Measurements from ENCODE around the gene PHF21A. TPM values are rescaled to one million over a fixed set of nuclear protein-coding genes. Genes with fewer than 3 reads are reported as not detected.
A peak's percentile ranks its signal among the peaks of the same experiment; 100 is the strongest.

PHF21A gene
- total and polyA plus RNA-seq, 7 experiments from 2014 or later: 7.2 to 88.5 (median 54.5) TPM

DNA sequence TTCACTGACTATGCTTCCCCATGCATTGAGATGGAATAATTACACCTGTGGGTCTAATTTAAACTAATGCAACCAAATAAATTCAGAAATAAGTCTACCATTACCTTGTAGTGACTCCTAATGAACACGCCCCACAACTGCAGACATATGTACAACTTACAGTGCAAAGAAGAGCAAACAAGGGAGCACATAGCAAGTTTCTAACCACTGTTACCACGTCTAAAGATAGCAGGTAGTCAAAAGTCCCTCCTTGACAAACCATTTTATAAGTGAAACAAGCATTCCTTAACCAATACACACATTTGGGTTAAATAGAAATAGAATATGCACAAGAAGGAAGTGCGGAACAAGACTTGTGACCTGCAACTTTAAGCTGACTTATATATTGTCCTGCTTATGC lies 20.6 kb downstream of the PHF21A start:
- no peaks in the 10 kb centered on the region for H3K27me3 ChIP-seq (ENCODE audit: control insufficient read depth in 2 of 2, insufficient read depth in 2 of 2, low read length in 2 of 2)
- Mint-ChIP-seq H3K27me3 (no peaks in the 10 kb centered on the region), H3K36me3 (peaks cover 0 to 17% (median 9%) of the 10 kb centered on the region in 5 donors), H3K27ac (peak overlapping the region; percentile 28 to 86 (median 66)), H3K9me3 (peaks cover 0 to 2% (median 0%) of the 10 kb centered on the region in 11 donors), H3K4me1 (peaks cover 45 to 85% (median 70%) of the 10 kb centered on the region in 7 donors), H3K4me3 (peak overlapping the region in 9 of 10 donors; percentile 64 to 81 (median 78))
- H3K27ac ChIP-seq (ENCODE audit: low read depth, low read length): peak overlapping the region; percentile 61
- intact Hi-C loops (cut with micrococcal nuclease): loop anchor here (1.0 to 2.0 kb wide), 3 partner anchors 13 to 21 kb away; partner anchors contain the start of gene PHF21A (in 1 of the 2)
- no peaks in the 10 kb centered on the region for H3K9me3 ChIP-seq (ENCODE audit: control insufficient read depth in 2 of 3, low read length in 3 of 3)
- ChIA-PET POLR2A (no interaction called here), CTCF (no interaction called here)
- H3K4me3 ChIP-seq (ENCODE audit: low read length): peak overlapping the region; percentile 19
- DNase-seq (no peak), ATAC-seq (peak; percentile 59)
- H3K36me3 ChIP-seq (ENCODE audit: control insufficient read depth in 2 of 3, insufficient read depth in 3 of 3, low read length in 3 of 3): no peaks in the 10 kb centered on the region
- peaks cover 4 to 12% of the 10 kb centered on the region in 2 donors for H3K4me1 ChIP-seq (ENCODE audit: control insufficient read depth in 2 of 2, insufficient read depth in 2 of 2, low read length in 2 of 2)

DNA sequence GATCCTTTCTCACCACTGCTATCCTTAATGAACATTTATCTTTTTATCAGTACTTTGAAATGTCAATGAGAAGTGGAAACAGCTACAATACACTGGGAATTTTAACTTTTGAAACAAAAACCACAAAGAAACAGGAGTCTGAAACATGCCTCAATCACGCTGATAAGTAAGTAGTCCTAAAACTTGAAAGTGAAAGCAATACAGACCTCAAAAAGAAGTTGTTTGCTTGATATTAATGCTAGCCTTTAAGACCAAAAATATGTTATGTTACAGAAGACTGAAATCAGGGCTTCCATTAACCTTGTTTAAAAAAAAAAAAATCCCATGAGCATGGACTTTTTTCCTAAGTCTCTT lies 21.3 kb downstream of the PHF21A start:
- peak overlapping the region; percentile 34 to 88 (median 84) for H3K27ac Mint-ChIP-seq
- peaks cover 39 to 78% (median 63%) of the 10 kb centered on the region in 7 donors for H3K4me1 Mint-ChIP-seq
- H3K27me3 Mint-ChIP-seq: no peaks in the 10 kb centered on the region
- Histone ChIP-seq H3K4me3 (ENCODE audit: low read length) (peak overlapping the region; percentile 39), H3K27me3 (ENCODE audit: control insufficient read depth in 2 of 2, insufficient read depth in 2 of 2, low read length in 2 of 2) (no peaks in the 10 kb centered on the region), H3K36me3 (ENCODE audit: control insufficient read depth in 2 of 3, insufficient read depth in 3 of 3, low read length in 3 of 3) (no peaks in the 10 kb centered on the region), H3K9me3 (ENCODE audit: control insufficient read depth in 2 of 3, low read length in 3 of 3) (no peaks in the 10 kb centered on the region), H3K27ac (ENCODE audit: low read depth, low read length) (peak overlapping the region; percentile 61), H3K4me1 (ENCODE audit: control insufficient read depth in 2 of 2, insufficient read depth in 2 of 2, low read length in 2 of 2) (peaks cover 4 to 12% of the 10 kb centered on the region in 2 donors)
- ChIA-PET POLR2A (interaction anchor here (0.7 to 0.9 kb wide), 2 partner anchors 14 to 20 kb away, joined by 3 read pairs; no protein-coding TSS in a partner anchor), CTCF (interaction anchor here (0.7 kb wide), 1 partner anchor 122 kb away, joined by 3 read pairs; no protein-coding TSS in a partner anchor)
- H3K9me3 Mint-ChIP-seq: peaks cover 0 to 2% (median 0%) of the 10 kb centered on the region in 11 donors
- H3K36me3 Mint-ChIP-seq: peaks cover 0 to 17% (median 9%) of the 10 kb centered on the region in 5 donors
- peak overlapping the region; percentile 60 to 81 (median 68) for H3K4me3 Mint-ChIP-seq
- intact Hi-C loops (cut with micrococcal nuclease): loop anchor here (1.0 to 2.0 kb wide), 3 partner anchors 13 to 21 kb away; partner anchors contain the start of gene PHF21A (in 1 of the 2)
- DNase-seq (peak in 1 of 9 donors; percentile 10), ATAC-seq (no peak)

DNA sequence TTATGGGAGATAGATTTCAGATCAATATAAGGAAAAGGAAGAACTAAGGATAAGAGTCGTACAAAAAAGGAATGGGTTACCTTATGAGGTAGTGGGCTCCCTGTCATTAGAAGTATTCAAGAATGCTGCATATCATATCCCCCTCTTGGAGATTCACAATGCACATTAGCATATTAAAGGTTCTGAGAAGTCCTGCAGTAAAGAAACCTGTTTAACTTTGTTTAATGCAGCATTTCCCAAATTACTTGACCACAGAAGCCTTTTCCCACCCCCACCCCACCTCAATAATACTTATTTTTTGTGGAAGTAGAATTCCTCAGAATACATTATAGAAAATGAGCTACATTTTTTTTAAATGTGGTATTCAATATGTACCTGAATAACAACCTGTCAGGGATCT lies 30.9 kb downstream of the PHF21A start:
- peaks cover 0 to 12% (median 0%) of the 10 kb centered on the region in 7 donors for H3K4me1 Mint-ChIP-seq
- Histone ChIP-seq H3K27me3 (ENCODE audit: control insufficient read depth in 2 of 2, insufficient read depth in 2 of 2, low read length in 2 of 2) (no peaks in the 10 kb centered on the region), H3K4me1 (ENCODE audit: control insufficient read depth in 2 of 2, insufficient read depth in 2 of 2, low read length in 2 of 2) (no peaks in the 10 kb centered on the region), H3K9me3 (ENCODE audit: control insufficient read depth in 2 of 3, low read length in 3 of 3) (no peaks in the 10 kb centered on the region), H3K27ac (ENCODE audit: low read depth, low read length) (no peak overlapping the region), H3K4me3 (ENCODE audit: low read length) (no peak overlapping the region), H3K36me3 (ENCODE audit: control insufficient read depth in 2 of 3, insufficient read depth in 3 of 3, low read length in 3 of 3) (no peaks in the 10 kb centered on the region)
- ATAC-seq (no peak), DNase-seq (no peak)
- intact Hi-C loops (cut with micrococcal nuclease): no loop called here
- H3K9me3 Mint-ChIP-seq: no peaks in the 10 kb centered on the region
- ChIA-PET POLR2A (no interaction called here), CTCF (no interaction called here)
- H3K27me3 Mint-ChIP-seq: no peaks in the 10 kb centered on the region
- peaks cover 4 to 25% (median 19%) of the 10 kb centered on the region in 5 donors for H3K36me3 Mint-ChIP-seq
- no peak overlapping the region for H3K4me3 Mint-ChIP-seq
- H3K27ac Mint-ChIP-seq: no peak overlapping the region

DNA sequence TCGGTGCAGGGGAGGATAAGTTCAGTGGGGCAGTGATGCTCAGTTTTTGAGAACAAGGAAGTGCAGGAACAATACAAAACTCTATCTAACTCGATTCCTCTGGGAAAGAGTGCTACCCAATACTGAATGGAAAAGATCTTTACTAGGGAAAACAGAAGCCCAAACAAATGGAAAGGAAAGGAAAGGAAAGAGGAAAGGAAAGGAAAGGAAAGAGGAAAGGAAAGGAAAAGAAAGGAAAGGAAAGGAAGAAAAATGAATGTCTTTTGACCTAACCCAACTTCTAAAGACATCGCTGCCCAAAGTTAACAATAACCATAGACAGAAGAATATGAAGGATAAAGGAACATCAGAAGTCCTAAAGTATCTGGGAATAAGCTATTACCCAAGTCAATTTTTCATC lies 41.6 kb downstream of the PHF21A start:
- POLR2A ChIA-PET: no interaction called here
- Histone ChIP-seq H3K36me3 (ENCODE audit: control insufficient read depth in 2 of 3, insufficient read depth in 3 of 3, low read length in 3 of 3) (peaks cover 0 to 29% (median 7%) of the 10 kb centered on the region in 3 experiments), H3K4me3 (ENCODE audit: low read length) (no peak overlapping the region), H3K9me3 (ENCODE audit: control insufficient read depth in 2 of 3, low read length in 3 of 3) (no peaks in the 10 kb centered on the region), H3K27me3 (ENCODE audit: control insufficient read depth in 2 of 2, insufficient read depth in 2 of 2, low read length in 2 of 2) (no peaks in the 10 kb centered on the region), H3K27ac (ENCODE audit: low read depth, low read length) (no peak overlapping the region), H3K4me1 (ENCODE audit: control insufficient read depth in 2 of 2, insufficient read depth in 2 of 2, low read length in 2 of 2) (no peaks in the 10 kb centered on the region)
- Mint-ChIP-seq H3K27me3 (no peaks in the 10 kb centered on the region), H3K9me3 (no peaks in the 10 kb centered on the region), H3K27ac (peak overlapping the region in 2 of 9 donors; percentile 1 to 73), H3K36me3 (peaks cover 12 to 44% (median 27%) of the 10 kb centered on the region in 5 donors), H3K4me1 (peaks cover 0 to 7% (median 0%) of the 10 kb centered on the region in 7 donors), H3K4me3 (no peak overlapping the region)
- CTCF ChIA-PET: interaction anchor here (0.6 kb wide), 1 partner anchor 200 kb away, joined by 3 read pairs; no protein-coding TSS in a partner anchor
- intact Hi-C loops (cut with micrococcal nuclease): no loop called here
- ATAC-seq: no peak
- no peak for DNase-seq

DNA sequence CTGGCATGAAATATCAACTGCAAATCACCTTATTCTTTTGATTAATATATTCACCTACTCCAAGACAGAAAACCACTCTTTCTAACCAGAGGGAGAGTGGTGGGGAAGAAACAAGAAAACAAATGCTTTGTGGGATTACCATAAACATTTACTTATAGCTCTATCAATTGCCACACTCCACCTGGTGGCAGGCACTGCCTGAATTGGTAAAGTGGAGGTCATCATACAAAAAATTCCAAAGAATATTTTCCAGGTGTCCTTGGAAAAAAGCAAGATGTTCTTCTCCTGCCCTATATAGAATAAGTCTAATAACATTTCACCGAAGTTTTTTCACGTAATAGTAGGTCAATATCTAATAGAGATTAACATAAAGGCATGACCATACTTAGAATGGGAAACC lies 45.3 kb downstream of the PHF21A start:
- H3K27me3 ChIP-seq (ENCODE audit: control insufficient read depth in 2 of 2, insufficient read depth in 2 of 2, low read length in 2 of 2): no peaks in the 10 kb centered on the region
- Mint-ChIP-seq H3K4me3 (no peak overlapping the region), H3K27ac (no peak overlapping the region), H3K27me3 (no peaks in the 10 kb centered on the region), H3K36me3 (peaks cover 13 to 41% (median 19%) of the 10 kb centered on the region in 5 donors), H3K9me3 (no peaks in the 10 kb centered on the region), H3K4me1 (peaks cover 0 to 9% (median 5%) of the 10 kb centered on the region in 7 donors)
- ATAC-seq: no peak
- ChIA-PET CTCF (interaction anchor here (2.2 kb wide), 1 partner anchor 11 kb away, joined by 6 read pairs; no protein-coding TSS in a partner anchor), POLR2A (no interaction called here)
- H3K9me3 ChIP-seq (ENCODE audit: control insufficient read depth in 2 of 3, low read length in 3 of 3): no peaks in the 10 kb centered on the region
- H3K27ac ChIP-seq (ENCODE audit: low read depth, low read length): no peak overlapping the region
- DNase-seq: no peak
- no peak overlapping the region for H3K4me3 ChIP-seq (ENCODE audit: low read length)
- intact Hi-C loops (cut with micrococcal nuclease): no loop called here
- H3K36me3 ChIP-seq (ENCODE audit: control insufficient read depth in 2 of 3, insufficient read depth in 3 of 3, low read length in 3 of 3): peaks cover 0 to 17% (median 4%) of the 10 kb centered on the region in 3 experiments
- H3K4me1 ChIP-seq (ENCODE audit: control insufficient read depth in 2 of 2, insufficient read depth in 2 of 2, low read length in 2 of 2): no peaks in the 10 kb centered on the region

DNA sequence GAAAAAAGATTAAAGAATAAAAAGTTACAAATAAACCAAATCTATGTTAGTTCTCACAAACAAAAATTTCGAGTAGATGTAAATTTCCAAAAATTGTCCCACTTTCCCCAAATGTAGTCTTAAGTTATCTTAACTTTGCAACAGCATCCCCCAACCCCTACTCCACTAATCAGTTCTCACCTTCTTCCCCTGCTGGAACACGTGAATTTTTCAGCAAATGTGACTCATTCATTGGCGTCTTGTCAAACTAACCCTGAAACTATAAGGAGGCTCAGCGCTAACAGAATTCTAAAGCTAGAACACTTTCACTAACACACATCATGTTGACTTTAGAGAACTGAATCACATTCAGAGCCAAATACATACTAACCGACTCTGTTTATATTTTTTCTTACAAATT lies 46.1 kb downstream of the PHF21A start:
- H3K36me3 ChIP-seq (ENCODE audit: control insufficient read depth in 2 of 3, insufficient read depth in 3 of 3, low read length in 3 of 3): peaks cover 0 to 17% (median 4%) of the 10 kb centered on the region in 3 experiments
- H3K4me3 ChIP-seq (ENCODE audit: low read length): no peak overlapping the region
- H3K9me3 ChIP-seq (ENCODE audit: control insufficient read depth in 2 of 3, low read length in 3 of 3): no peaks in the 10 kb centered on the region
- no peaks in the 10 kb centered on the region for H3K9me3 Mint-ChIP-seq
- H3K4me3 Mint-ChIP-seq: no peak overlapping the region
- H3K36me3 Mint-ChIP-seq: peaks cover 13 to 47% (median 23%) of the 10 kb centered on the region in 5 donors
- no peak overlapping the region for H3K27ac Mint-ChIP-seq
- no peaks in the 10 kb centered on the region for H3K27me3 Mint-ChIP-seq
- H3K4me1 ChIP-seq (ENCODE audit: control insufficient read depth in 2 of 2, insufficient read depth in 2 of 2, low read length in 2 of 2): no peaks in the 10 kb centered on the region
- intact Hi-C loops (cut with micrococcal nuclease): no loop called here
- no peaks in the 10 kb centered on the region for H3K27me3 ChIP-seq (ENCODE audit: control insufficient read depth in 2 of 2, insufficient read depth in 2 of 2, low read length in 2 of 2)
- ChIA-PET CTCF (interaction anchor here (2.2 kb wide), 1 partner anchor 10 kb away, joined by 6 read pairs; no protein-coding TSS in a partner anchor), POLR2A (no interaction called here)
- peaks cover 0 to 9% (median 5%) of the 10 kb centered on the region in 7 donors for H3K4me1 Mint-ChIP-seq
- H3K27ac ChIP-seq (ENCODE audit: low read depth, low read length): no peak overlapping the region
- ATAC-seq: no peak
- DNase-seq: no peak

DNA sequence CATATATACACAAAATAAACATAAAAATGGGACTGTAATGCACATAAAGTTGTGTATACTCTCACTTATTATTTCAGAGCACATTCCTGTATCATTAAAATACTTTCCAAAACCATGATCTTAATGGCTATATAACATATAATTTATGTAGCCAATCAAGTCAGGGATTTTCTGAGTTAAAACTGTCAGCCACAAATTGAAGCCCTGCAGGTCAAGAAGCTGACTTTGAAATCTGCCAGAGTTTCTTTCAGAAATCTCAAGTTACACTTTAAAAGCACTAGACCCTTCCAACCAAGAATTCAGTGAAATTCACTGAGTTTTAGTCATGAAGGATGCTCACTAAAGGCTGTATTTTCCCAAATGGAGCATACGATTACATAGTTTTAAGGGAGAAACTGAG lies 47.6 kb downstream of the PHF21A start:
- no peaks in the 10 kb centered on the region for H3K9me3 ChIP-seq (ENCODE audit: control insufficient read depth in 2 of 3, low read length in 3 of 3)
- Mint-ChIP-seq H3K9me3 (no peaks in the 10 kb centered on the region), H3K27ac (no peak overlapping the region), H3K27me3 (no peaks in the 10 kb centered on the region), H3K36me3 (peaks cover 9 to 54% (median 23%) of the 10 kb centered on the region in 5 donors), H3K4me1 (peaks cover 0 to 11% (median 4%) of the 10 kb centered on the region in 7 donors), H3K4me3 (no peak overlapping the region)
- intact Hi-C loops (cut with micrococcal nuclease): no loop called here
- H3K27ac ChIP-seq (ENCODE audit: low read depth, low read length): no peak overlapping the region
- POLR2A ChIA-PET: no interaction called here
- no peak overlapping the region for H3K4me3 ChIP-seq (ENCODE audit: low read length)
- no peak for DNase-seq
- no peak for ATAC-seq
- H3K27me3 ChIP-seq (ENCODE audit: control insufficient read depth in 2 of 2, insufficient read depth in 2 of 2, low read length in 2 of 2): no peaks in the 10 kb centered on the region
- CTCF ChIA-PET: interaction anchor here (0.6 kb wide), 1 partner anchor 1087 kb away, joined by 6 read pairs; no protein-coding TSS in a partner anchor
- H3K4me1 ChIP-seq (ENCODE audit: control insufficient read depth in 2 of 2, insufficient read depth in 2 of 2, low read length in 2 of 2): no peaks in the 10 kb centered on the region
- peaks cover 0 to 11% (median 4%) of the 10 kb centered on the region in 3 experiments for H3K36me3 ChIP-seq (ENCODE audit: control insufficient read depth in 2 of 3, insufficient read depth in 3 of 3, low read length in 3 of 3)
